ENCODE results near the gene S100A14. TPM values are rescaled to one million over a fixed set of nuclear protein-coding genes. Genes with fewer than 3 reads are reported as not detected.

S100A14 gene
- polyA plus RNA-seq (2013, experiment 1 of 4) = not detected
- polyA plus RNA-seq (2013, experiment 2 of 4) = 0.64 TPM
- polyA plus RNA-seq (2013, experiment 3 of 4) = not detected
- polyA plus RNA-seq (2013, experiment 4 of 4) = 0.24 TPM

- Histone ChIP-seq H3K9me3 (ENCODE audit: control insufficient read depth, low read length) (no peaks in the 10 kb centered on the region), H3K27me3 (ENCODE audit: control insufficient read depth, insufficient read depth, low read length, poor library complexity, severe bottlenecking) (no peaks in the 10 kb centered on the region), H3K4me3 (ENCODE audit: insufficient read depth, low read depth, low read length) (no peak within 1 kb of the TSS), H3K4me1 (ENCODE audit: control insufficient read depth, insufficient read depth, low read length) (peaks cover 16% of the 10 kb centered on the region), H3K36me3 (ENCODE audit: control insufficient read depth, insufficient read depth, low read length) (peaks cover 11% of the 10 kb centered on the region), H3K27ac (ENCODE audit: insufficient read depth, low read depth, low read length, poor library complexity, severe bottlenecking) (no peak within 1 kb of the TSS)
- WGBS, 2 experiments = 85 to 88% methylated on average over 10 of the region's 10 CpGs
These were observed at the start of gene S100A14 for GRCh38 chr1:153616144-153616916. Gene S100A14 (minus strand): TSS chr1:153616325. CDS start chr1:153615858, 467 bp downstream.

- no peak overlapping the region for H3K27ac ChIP-seq (ENCODE audit: insufficient read depth, low read depth, low read length, poor library complexity, severe bottlenecking)
- H3K4me3 ChIP-seq (ENCODE audit: insufficient read depth, low read depth, low read length) = no peak overlapping the region
- H3K4me1 ChIP-seq (ENCODE audit: control insufficient read depth, insufficient read depth, low read length) = no peaks in the 10 kb centered on the region
- no peaks in the 10 kb centered on the region for H3K9me3 ChIP-seq (ENCODE audit: control insufficient read depth, low read length)
- H3K36me3 ChIP-seq (ENCODE audit: control insufficient read depth, insufficient read depth, low read length) = peaks cover 54% of the 10 kb centered on the region
- WGBS, 2 experiments = 92 to 96% methylated on average over 5 of the region's 5 CpGs
- no peaks in the 10 kb centered on the region for H3K27me3 ChIP-seq (ENCODE audit: control insufficient read depth, insufficient read depth, low read length, poor library complexity, severe bottlenecking)
These were observed 47.1 kb upstream of the S100A14 start for GRCh38 chr1:153663211-153663610.

- 80 to 88% methylated on average over 1 of the region's 2 CpGs for WGBS, 2 experiments
- Histone ChIP-seq H3K27me3 (ENCODE audit: control insufficient read depth, insufficient read depth, low read length, poor library complexity, severe bottlenecking) (no peaks in the 10 kb centered on the region), H3K36me3 (ENCODE audit: control insufficient read depth, insufficient read depth, low read length) (peaks cover 45% of the 10 kb centered on the region), H3K9me3 (ENCODE audit: control insufficient read depth, low read length) (no peaks in the 10 kb centered on the region), H3K4me1 (ENCODE audit: control insufficient read depth, insufficient read depth, low read length) (no peaks in the 10 kb centered on the region), H3K27ac (ENCODE audit: insufficient read depth, low read depth, low read length, poor library complexity, severe bottlenecking) (no peak overlapping the region), H3K4me3 (ENCODE audit: insufficient read depth, low read depth, low read length) (no peak overlapping the region)
These were observed 46.1 kb upstream of the S100A14 start for GRCh38 chr1:153662269-153662668.

GRCh38 chr1:153661111-153661708, 45.1 kb upstream of the S100A14 start:
- no peaks in the 10 kb centered on the region for H3K27me3 ChIP-seq (ENCODE audit: control insufficient read depth, insufficient read depth, low read length, poor library complexity, severe bottlenecking)
- peak overlapping the region; percentile 22 for H3K27ac ChIP-seq (ENCODE audit: insufficient read depth, low read depth, low read length, poor library complexity, severe bottlenecking)
- no peak overlapping the region for H3K4me3 ChIP-seq (ENCODE audit: insufficient read depth, low read depth, low read length)
- 72 to 76% methylated on average over 9 of the region's 9 CpGs for WGBS, 2 experiments
- no peaks in the 10 kb centered on the region for H3K4me1 ChIP-seq (ENCODE audit: control insufficient read depth, insufficient read depth, low read length)
- no peaks in the 10 kb centered on the region for H3K9me3 ChIP-seq (ENCODE audit: control insufficient read depth, low read length)
- peaks cover 39% of the 10 kb centered on the region for H3K36me3 ChIP-seq (ENCODE audit: control insufficient read depth, insufficient read depth, low read length)

DNA sequence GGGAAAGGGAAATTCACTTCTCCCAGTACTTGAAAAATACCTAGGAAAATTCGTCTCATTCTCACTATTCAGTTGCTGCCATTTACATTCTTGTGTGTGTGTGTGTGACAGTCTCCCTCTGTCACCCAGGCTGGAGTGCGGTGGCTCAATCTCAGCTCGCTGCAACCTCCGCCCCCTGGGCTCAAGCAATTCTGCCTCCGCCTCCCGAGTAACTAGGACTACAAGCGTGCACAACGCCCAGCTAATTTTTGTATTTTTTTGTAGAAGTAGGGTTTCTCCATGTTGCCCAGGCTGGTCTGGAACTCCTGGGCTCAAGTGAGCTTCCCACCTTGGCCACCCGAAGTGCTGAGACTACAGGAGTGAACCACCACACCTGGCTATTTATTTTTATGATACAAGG, 43.5 kb upstream of the S100A14 start:
- no peaks in the 10 kb centered on the region for H3K9me3 ChIP-seq (ENCODE audit: control insufficient read depth, low read length)
- no peaks in the 10 kb centered on the region for H3K27me3 ChIP-seq (ENCODE audit: control insufficient read depth, insufficient read depth, low read length, poor library complexity, severe bottlenecking)
- peaks cover 24% of the 10 kb centered on the region for H3K36me3 ChIP-seq (ENCODE audit: control insufficient read depth, insufficient read depth, low read length)
- H3K4me3 ChIP-seq (ENCODE audit: insufficient read depth, low read depth, low read length) = peak overlapping the region; percentile 85
- no peaks in the 10 kb centered on the region for H3K4me1 ChIP-seq (ENCODE audit: control insufficient read depth, insufficient read depth, low read length)
- 89% methylated on average over 8 to 9 of the region's 9 CpGs for WGBS, 2 experiments
- H3K27ac ChIP-seq (ENCODE audit: insufficient read depth, low read depth, low read length, poor library complexity, severe bottlenecking) = no peak overlapping the region

DNA sequence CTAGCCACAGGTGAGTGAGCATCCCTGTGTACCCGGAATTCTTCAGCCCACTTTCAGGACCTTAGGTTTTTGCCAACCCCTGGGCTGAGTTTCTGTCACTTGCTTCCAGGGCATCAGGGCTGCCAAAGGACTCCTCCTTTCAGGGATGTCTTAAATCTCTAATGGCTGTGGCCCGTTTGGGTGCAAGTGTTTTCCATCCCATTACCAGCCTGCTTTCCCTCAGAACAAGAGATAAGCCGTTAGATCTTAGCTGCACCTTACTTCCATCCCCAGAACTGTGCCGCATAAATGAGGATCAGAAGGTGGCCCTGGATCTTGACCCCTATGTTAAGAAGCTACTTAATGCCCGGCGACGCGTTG, 43.0 kb upstream of the S100A14 start:
- Histone ChIP-seq H3K4me3 (ENCODE audit: insufficient read depth, low read depth, low read length) (peak overlapping the region; percentile 85), H3K36me3 (ENCODE audit: control insufficient read depth, insufficient read depth, low read length) (peaks cover 19% of the 10 kb centered on the region), H3K27ac (ENCODE audit: insufficient read depth, low read depth, low read length, poor library complexity, severe bottlenecking) (no peak overlapping the region), H3K27me3 (ENCODE audit: control insufficient read depth, insufficient read depth, low read length, poor library complexity, severe bottlenecking) (no peaks in the 10 kb centered on the region), H3K4me1 (ENCODE audit: control insufficient read depth, insufficient read depth, low read length) (no peaks in the 10 kb centered on the region), H3K9me3 (ENCODE audit: control insufficient read depth, low read length) (no peaks in the 10 kb centered on the region)
- 52 to 55% methylated on average over 8 of the region's 8 CpGs for WGBS, 2 experiments

DNA sequence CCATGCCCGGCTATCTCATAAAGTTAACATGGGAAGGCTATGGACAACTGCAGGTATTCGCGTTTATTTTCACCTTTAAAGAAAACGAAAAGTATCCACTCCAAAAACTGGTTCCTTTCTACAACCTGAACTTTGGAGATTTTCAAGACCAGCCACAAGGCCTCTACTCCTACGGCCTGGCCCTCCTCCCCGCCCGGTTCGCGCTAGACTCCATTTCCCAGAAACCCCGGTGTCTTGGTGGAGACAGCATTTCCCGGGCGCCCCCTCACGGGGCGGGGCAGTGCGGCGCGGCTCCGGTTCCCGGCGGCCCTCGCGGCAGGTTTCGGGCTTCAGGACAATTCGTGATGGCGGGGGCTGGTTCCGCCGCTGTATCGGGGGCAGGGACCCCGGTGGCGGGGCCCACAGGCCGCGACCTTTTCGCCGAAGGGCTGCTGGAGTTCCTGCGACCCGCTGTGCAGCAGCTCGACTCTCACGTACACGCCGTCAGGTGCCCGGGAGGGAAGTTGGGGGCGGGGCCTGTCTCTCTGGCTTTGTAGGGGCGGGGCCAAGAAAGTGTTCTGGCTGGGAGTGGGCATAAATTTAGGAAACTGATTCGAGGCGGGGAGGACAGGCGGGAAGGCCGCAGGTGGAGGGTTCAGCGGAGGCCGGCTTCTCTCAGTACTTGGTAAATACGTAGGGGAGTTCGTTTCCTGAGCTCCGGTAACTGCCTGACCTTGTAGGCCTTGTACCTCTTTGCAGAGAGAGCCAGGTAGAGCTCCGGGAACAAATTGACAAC, 42.5 kb upstream of the S100A14 start, which contains the start of gene SNAPIN:
Gene SNAPIN (plus strand): TSS at position 304 of the 775 bp plus-strand sequence. CDS start 41 bp downstream, at position 345.
- Histone ChIP-seq H3K36me3 (ENCODE audit: control insufficient read depth, insufficient read depth, low read length) (peaks cover 18% of the 10 kb centered on the region), H3K4me1 (ENCODE audit: control insufficient read depth, insufficient read depth, low read length) (no peaks in the 10 kb centered on the region), H3K27me3 (ENCODE audit: control insufficient read depth, insufficient read depth, low read length, poor library complexity, severe bottlenecking) (no peaks in the 10 kb centered on the region), H3K27ac (ENCODE audit: insufficient read depth, low read depth, low read length, poor library complexity, severe bottlenecking) (peak within 1 kb of the TSS; percentile 61), H3K4me3 (ENCODE audit: insufficient read depth, low read depth, low read length) (peak within 1 kb of the TSS; percentile 85), H3K9me3 (ENCODE audit: control insufficient read depth, low read length) (no peaks in the 10 kb centered on the region)
- WGBS, 2 experiments = 3% methylated on average over 53 of the region's 53 CpGs

DNA sequence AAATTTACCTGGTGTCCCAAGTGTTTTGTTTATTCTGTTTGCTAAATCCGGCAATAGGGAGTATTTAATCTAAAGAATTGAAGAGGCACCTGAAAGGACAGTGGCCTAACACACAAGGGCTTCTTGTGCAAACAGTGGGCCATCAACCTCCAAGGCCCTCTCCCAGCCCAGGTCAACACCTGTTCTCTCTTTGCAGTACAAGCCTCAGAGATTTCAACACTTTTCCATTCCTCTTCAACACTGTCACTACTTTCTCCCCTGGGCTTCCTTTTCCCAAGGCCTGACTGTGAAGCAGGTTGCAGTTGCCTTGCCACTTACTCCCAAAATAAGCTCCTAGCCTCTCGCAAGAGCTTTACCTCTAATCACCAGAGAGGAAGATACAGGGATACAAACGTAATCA, 39.2 kb upstream of the S100A14 start:
- Histone ChIP-seq H3K4me3 (ENCODE audit: insufficient read depth, low read depth, low read length) (no peak overlapping the region), H3K36me3 (ENCODE audit: control insufficient read depth, insufficient read depth, low read length) (no peaks in the 10 kb centered on the region), H3K4me1 (ENCODE audit: control insufficient read depth, insufficient read depth, low read length) (no peaks in the 10 kb centered on the region), H3K9me3 (ENCODE audit: control insufficient read depth, low read length) (no peaks in the 10 kb centered on the region), H3K27ac (ENCODE audit: insufficient read depth, low read depth, low read length, poor library complexity, severe bottlenecking) (no peak overlapping the region), H3K27me3 (ENCODE audit: control insufficient read depth, insufficient read depth, low read length, poor library complexity, severe bottlenecking) (no peaks in the 10 kb centered on the region)
- 92 to 96% methylated on average over 3 of the region's 3 CpGs for WGBS, 2 experiments

DNA sequence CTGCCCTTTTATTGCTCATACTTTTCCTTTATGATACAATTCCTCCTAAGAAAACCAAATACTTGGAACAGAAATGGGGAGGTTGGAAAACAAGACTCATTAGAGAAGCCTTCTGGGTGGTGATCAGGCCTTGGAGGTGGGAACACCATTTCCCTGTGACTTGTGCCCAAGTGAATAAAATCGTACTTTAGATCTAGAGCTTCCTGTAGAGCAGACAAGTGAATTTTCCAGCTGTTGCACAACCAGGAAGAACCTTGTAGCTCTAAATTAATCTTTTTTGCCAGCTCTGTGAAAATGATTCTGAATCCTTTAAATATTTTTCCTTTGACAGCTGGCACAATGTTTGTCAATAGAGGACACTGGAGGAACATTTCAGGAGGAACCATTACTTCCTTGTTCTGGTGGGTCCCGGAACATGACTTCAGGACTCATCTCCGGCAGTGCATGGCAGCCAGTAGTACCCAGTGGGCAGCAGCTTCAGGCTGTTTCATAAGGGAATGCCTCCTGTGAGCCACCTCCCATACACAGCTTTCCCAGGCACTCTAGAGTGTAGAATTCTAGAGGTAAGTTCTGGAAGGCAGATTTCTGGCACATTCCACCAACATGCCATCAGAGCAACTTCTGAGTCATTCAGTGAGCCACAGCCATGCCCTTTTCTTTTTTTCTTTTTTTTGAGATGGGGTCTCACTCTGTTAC, 36.8 kb upstream of the S100A14 start:
- H3K4me3 ChIP-seq (ENCODE audit: insufficient read depth, low read depth, low read length) = no peak overlapping the region
- H3K27me3 ChIP-seq (ENCODE audit: control insufficient read depth, insufficient read depth, low read length, poor library complexity, severe bottlenecking) = no peaks in the 10 kb centered on the region
- H3K9me3 ChIP-seq (ENCODE audit: control insufficient read depth, low read length) = no peaks in the 10 kb centered on the region
- no peaks in the 10 kb centered on the region for H3K36me3 ChIP-seq (ENCODE audit: control insufficient read depth, insufficient read depth, low read length)
- H3K27ac ChIP-seq (ENCODE audit: insufficient read depth, low read depth, low read length, poor library complexity, severe bottlenecking) = no peak overlapping the region
- no peaks in the 10 kb centered on the region for H3K4me1 ChIP-seq (ENCODE audit: control insufficient read depth, insufficient read depth, low read length)
- WGBS, 2 experiments = 95 to 96% methylated on average over 3 of the region's 3 CpGs
